NCI-H82 treated with DMSO at 0.1 percent for 48 hours (cell line): Measurements from ENCODE around the gene LYZL6.

Experiments used
- DNase-seq: peaks from one replicate; lab custom pipeline; 2025; ENCODE audit not compliant: unreplicated experiment; lab: John Stamatoyannopoulos, UW

The LYZL6 gene, protein sequence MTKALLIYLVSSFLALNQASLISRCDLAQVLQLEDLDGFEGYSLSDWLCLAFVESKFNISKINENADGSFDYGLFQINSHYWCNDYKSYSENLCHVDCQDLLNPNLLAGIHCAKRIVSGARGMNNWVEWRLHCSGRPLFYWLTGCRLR

DNA sequence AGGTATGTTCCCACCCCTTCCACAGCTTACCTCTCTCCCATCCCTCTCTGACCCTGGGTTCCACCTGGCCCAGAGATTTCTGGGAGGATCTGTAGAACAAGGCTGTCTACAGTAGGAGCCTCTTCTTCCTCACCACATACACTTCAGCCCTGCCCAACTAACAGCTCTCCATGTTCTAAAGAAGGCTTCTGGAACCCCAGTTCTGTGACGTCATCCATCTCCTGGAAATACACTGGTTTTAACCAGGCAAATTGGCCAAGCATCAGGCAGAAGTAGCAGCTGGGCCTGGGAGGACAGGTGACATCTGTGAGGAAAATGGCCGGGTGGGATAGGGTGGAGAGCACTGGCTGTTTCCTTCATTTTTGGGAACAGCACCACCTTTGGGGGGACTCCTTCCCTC, at the start of gene LYZL6:
LYZL6 (minus strand) TSS at position 177 of the 400 bp plus-strand sequence. CDS start 4,357 bp downstream, outside the sequence.
- no peak for DNase-seq

DNA sequence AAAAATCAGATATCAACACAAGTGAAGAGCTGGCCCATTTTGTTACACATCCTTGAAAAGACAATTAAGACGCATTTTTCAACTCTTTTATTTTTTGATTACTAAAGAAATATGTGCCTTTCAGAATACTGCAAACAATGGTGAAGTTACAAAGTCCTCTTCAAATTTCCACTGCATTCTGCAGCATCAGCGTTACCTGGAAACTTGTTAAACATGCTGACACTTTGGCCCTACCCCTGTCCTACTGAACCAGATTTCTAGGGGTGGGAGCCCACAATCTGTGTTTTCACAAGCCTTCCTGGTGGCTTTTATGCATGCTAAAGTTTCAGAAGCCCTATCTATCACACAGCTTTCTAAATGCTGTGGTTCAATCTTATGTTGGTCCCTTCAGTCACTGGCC, 47.6 kb upstream of the LYZL6 start:
- DNase-seq, result no peak

DNA sequence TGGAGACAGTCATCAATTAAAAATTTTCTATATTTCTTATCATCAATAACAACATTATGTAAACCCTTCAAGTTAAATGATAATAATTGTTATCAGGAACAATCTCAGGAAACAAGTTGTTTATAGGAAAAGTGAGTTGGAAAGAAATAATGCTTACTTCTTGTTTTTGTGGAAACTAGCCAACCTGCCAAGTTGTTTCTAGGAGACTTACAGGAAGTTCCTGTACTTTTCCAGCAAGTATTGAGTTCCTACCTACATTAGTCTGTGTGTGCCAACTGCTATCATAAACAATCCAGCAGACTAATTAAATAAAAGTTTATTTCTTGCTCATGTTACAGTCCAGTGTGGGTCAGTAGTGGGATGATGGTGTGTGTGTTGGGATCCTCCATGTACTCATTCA, 44.7 kb upstream of the LYZL6 start:
- no peak for DNase-seq

DNA sequence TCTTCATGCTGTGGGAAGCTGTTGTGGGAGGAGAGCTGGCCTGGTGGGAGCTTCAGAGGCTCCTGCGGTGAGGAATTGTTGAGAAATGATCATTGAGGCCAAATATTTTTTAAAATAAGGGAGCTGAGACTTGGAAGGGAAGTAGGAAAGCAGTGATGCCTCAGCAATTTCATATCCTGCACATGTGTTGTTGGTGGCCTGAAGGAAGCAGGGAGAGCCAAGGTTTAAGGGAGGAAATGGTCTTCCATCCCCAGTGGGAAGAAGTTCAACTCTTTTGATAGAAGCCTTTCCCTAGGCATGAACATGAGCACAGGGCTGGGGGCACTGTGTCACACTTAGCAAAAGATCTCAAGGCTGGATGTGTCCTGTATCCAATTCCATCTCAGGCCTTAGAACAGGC, 43.1 kb upstream of the LYZL6 start, which contains the start of gene CCL14:
CCL14 (minus strand) TSS at position 87 of the 400 bp plus-strand sequence; CDS start at position 7, 80 bp downstream.
- DNase-seq, result no peak

DNA sequence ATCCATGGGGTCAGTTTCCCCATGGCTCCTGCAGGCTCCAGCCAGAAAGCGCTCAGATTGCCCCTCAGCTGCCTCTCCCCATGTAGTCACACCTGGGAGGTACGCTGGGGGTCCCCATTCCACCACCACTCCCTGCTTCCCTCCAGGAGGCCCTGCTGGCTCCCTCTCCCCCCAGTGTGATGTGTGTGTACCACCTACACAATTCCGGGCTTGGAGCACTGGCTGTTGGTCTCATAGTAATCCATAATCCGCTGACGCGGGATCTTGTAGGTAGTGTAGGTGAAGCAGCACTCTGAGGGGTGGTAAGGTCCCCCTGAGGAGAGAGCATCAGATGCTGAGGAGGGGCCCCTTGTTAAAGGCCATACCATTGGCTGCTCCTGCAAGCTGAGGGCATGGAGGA, 40.6 kb upstream of the LYZL6 start:
- no peak for DNase-seq

DNA sequence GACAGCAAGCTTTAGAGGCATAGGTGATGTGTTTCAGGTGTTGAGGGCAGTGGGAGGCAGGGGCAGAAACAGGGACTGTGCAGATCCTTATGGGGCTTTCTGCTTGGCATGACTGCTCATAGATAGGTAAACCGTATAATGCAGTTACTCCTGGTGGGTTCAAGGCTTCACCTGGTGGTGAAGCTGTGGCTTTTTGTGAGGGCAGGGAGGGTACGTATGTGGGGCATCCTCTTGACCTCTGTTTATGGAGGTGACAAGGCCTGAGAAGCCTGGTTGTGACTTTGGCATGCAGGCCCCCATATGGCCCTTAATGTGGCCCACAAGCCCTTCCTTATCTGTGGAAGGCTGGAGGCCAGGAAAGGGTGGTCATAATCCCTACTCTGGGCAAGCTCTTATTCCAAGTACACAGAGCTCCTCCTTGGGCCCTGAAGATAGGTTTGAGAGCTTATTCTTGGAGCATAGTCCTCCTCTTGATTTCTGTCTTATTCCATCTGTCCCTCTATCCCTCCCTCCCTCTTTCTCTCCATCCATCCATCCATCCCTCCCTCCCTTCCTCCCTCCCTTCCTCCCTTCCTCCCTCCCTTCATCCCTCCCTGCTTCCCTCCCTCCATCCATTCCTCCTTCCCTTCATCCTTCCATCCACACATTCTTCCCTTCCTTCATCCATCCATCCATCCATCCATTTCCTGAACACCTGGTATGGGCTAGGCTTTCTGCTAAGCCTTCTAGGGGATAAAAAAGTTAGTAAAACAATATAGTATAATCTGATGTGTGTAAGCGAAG, 39.1 kb upstream of the LYZL6 start:
- DNase-seq, result no peak

DNA sequence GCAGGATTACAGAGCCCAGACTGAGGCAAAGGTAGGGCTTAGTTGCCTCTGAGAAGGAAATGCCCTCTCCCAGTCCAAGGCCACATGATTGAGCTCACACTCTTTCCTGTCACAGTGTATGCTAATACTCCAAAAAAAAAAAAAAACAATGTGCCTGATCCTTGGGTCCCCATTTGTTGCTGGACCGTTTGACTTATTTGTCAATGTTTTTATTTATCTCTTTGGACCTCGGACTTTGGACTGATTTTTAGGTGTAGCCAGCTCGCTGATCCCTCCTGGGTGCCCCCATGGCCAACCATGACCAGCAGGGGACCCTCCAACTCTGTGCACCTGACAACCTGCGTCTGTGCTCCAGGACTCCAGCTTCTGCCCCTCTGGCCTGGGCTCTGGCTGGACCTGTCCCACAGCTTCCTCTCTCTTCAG, 38.4 kb upstream of the LYZL6 start:
- no peak for DNase-seq

DNA sequence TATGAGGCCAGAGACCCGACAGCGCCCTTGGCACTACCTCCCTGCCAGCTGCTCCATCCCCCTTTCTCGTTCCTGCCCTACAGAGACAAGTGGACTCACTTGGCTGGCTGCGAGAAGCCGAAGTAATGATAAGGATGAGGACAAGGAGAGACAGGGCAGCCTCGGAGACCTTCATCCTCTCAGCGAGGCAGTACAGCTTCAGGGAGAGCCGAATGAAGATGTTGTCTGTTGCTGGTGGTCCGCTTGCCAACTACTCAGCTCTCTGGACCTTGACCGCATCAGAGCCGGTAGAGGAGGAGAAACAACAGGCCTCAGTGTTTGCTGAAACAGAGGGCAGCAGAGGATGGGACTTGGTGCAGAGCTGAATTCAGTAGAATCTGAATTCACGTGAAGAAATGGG, 37.7 kb upstream of the LYZL6 start, which contains the start of gene CCL16:
CCL16 (minus strand) TSS at position 252 of the 400 bp plus-strand sequence; CDS start at position 175, 77 bp downstream.
- DNase-seq, result no peak

DNA sequence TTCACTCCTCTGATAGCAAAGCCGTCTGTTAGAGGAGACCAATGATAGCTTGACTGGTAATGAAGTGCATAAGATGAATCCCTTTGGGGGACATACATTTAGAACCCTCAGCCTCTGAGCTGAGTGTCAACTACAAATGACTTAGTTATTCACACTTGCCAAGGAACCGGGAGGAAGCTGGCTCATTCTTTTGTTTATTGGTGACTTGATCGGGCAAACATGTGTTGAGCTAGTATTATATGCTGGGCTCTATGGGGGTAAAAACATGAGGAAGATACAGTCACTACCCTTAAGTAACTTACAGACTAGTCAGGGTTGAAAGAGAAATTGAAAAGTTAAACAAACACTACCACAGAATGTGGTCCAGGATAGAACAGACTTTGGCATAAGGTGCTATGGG, 34.8 kb upstream of the LYZL6 start:
- no peak for DNase-seq

DNA sequence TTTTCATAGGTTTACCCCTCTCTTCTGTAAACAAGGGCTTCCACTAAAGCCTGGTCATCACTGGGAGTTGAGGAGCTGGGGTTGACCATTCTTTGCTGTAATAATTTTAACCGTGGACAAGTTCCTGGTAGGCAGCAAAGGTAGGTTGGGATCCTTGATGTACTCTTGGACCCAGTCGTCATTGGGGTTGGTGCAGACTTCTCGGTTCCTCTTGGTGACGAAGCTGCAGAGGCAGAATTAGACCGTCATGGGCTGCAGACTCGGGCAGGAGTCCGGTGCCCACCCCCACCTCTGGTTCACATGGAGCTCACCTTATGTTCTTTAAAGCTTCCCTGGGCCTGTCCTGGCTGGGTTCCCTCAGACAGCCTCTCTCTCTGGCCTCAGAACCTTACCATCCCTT, 34.0 kb upstream of the LYZL6 start:
- DNase-seq, result no peak

DNA sequence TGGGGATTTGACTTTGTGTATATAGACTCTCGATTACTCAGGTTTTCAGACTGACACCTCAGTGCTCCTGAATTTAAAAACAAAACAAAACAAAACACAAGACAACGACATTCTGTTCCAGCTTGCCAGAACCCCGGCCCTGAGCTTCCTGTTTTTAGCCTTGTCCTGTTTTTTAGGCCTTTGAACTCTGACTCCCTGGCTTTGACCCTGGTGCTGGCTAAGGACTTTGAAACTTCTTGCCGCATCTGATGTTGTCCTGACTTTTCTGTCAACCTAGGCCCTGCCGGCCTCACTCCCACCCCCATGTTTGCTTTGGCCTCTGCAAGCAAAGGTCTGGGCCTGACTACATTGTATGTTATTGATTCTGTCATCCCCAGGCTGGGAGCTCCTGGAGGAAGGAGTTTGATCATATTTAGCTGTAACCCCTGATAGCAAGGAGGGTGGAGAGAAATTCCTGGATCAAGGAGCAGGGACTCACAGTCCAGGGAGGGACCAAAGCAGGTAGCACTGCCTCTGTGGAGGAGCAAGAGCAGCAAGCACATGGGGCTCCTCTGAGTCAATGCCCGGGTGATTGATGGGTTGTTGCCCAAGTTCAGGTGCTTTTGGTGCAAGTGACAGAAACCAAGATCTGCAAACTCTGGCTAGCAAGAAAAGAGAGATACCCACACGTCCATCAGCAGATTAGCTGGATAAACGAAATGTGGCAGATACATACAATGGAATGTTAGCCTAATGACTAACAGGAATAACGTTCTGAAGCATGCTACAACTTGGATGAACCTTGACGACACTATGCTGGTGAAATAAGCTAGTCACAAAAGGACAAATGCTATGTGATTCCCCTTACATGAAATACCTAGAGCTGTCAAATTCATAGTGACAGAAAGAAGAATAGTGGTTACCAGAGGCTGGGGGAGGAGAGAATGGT, 30.1 kb upstream of the LYZL6 start:
- no peak for DNase-seq

DNA sequence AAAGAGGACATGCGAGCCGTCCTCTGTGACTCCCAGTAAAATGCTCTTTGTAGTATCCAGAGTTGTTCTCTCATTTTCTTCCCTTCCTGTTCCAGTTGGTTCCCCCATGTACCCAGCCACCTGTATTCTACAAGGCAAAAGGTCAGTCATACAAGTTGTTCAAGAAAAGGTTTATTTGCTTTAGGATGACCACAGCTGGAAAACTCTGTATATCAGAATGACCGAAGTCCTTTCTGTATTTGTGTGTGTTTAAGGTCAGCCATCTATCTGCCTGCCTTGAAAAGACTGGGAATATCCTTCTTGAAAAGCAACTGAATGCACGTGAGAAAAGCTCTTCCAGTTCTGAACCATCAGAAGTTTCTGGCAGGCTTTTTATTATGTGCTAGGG, 29.4 kb upstream of the LYZL6 start:
- no peak for DNase-seq

DNA sequence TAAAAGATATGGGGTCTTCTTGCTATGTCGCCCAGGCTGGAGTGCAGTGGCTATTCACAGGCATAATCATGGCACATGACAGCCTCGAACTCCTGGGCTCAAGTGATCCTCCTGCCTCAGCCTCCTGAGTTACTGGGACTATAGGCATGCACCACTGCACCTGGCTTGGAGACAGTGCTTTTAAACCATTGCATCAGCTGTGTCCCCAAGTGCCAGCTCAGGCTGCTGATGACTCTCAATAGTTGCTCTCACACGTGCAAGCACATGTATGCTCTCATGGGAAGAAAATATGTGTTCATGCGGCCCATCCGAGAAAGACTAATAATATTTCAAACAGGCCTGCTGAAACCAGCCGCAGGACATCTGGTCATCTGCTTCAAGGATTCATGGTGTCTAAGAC, 29.0 kb upstream of the LYZL6 start:
- no peak for DNase-seq

DNA sequence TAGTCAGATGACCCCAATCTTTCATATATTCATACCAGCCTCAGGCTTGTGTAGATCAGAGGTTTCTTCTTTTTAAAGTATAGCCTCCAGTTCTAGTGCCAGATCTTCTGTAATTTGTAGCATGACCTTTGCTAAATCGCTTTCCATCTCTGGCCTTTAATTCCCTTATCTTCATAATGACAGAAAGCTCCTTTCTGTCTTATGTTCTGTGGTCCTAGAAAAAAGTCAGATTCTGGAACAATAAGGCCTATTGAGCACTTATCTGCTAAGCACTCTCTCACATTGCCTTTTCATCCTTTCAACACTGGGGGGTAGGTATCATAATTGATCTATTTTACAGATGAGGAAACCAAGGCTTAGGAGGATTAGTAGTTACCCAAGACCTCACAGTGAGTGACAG, 28.6 kb upstream of the LYZL6 start:
- DNase-seq, result no peak

DNA sequence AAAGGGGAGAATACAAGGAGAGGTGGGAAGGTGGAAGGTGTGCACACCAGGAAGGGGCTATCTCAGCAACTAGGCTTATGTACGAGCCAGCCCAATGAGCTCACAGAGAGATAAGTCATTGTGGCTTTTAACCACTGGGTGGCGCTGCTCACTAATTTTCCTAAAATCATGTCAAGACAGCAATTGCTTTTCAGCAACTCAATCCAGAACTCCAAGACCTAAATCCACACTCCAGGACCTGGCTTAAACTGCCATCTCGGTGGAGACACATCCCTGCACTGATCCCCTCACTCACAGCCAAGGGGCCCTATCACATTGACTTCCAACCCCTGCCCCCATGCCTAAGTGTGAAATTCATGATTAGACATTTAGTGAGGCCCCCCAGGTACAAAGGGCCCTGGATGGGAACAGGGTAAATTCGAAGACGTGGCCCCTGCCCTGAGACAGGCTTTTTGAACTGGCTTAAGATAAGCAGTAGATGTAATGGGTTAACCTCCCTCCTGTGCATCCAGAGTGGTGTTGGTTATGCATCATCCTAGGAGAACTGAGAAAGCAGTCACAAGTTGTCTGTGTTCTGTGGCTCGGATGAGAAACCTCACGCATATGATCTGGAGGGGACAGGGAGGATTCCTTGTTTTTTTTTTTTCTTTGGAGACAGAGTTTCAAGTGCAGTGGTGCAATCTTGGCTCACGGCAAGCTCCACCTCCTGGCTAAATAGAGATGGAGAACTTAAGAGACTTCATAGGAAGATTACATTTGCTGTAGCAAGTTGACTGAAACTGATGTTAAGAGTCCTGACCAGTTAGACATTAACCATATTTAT, 26.3 kb upstream of the LYZL6 start:
- DNase-seq, result peak; percentile 60

DNA sequence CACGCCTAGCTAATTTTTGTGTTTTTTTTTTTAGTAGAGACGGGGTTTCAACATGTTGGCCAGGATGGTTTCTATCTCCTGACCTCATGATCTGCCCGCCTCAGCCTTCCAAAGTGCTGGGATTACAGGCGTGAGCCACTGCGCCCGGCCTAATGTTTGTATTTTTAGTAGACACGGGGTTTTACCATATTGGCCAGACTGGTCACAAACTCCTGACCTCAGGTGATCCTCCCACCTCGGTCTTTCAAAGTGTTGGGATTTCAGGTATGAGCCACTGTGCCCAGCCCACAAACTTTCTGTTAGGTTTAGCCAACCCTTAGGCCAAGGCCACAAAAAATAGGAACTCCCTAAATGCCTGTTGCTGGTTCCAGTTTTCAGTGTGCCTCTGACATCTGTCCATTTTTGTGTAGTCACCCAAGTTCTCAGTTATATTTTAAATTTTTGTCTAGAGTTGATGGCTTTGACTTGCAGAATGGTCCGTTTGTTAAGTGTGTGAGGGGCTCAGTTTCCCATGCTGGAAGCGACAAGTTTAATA, 25.1 kb upstream of the LYZL6 start:
- DNase-seq, result no peak

DNA sequence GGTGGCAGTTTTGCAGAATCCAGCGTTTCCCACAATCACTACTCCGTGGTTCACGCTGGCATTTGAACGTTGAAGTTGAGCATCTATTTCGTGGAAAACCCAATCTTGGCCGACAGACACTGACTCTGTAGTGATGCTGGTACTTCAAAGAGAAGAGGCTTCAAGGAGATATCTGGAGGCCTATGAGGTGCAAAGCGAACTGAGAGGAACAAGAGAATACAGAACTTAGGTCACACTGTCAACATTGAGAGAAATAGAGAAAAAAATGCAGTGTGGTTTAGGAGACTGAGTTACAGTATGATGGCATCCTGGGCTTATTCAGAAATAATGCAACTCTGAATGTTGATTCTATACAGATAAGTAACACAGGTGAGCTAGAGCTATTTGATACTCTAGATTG, 21.8 kb upstream of the LYZL6 start:
- no peak for DNase-seq

DNA sequence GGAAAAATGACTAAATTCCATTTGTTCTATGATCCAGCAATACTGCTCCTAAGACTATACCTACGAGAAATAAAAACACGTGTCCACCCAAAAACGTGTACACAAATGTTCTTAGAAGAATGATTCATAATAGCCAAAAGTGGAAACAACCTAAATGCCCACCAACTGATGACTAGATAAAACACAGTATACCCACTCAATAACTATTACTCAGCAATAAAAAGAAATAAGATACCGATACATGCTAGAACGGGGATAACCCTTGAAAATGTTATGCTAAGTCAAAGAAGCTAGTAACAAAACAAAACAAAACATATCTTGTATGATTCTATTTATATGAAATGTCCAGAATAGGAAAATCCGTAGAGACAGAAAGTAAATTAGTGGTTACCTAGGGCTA, 20.1 kb upstream of the LYZL6 start:
- DNase-seq, result no peak

DNA sequence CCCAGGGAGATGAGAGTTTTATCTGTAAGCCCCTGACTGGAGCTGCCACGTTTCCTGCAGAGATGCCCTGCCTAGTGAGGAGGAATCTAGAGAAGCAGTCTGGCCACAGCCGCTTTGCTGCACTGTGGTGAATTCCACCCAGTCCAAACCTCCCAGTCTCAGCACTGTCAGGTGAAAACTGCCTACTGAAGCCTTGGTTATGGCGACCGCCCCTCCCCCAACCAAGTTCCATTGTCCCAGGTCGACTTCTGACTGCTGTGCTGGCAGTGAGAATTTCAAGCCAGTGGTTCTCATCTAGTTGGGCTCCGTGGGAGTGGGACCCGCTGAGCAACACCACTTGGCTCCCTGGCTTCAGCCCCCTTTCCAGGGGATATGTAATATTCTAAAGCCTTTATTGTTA, 10.2 kb upstream of the LYZL6 start:
- no peak for DNase-seq

DNA sequence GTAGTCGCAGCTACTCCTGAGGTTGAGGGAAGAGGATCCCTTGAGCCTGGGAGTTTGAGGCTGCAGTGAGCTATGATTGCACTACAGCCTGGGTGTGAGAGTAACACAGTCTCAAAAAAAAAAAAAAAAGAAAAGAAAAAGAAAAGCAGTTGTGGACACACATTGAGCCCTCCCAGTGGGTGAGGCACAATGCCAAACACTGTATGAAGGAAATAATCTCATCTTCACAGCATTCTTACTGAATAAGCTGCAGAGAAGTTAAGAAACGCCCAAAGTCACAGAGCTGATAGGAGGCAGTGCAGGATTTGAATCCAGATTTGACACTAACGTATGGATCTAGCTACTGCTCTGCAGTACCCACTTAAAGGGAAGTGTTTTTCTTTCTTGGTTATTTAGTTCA, 5.9 kb upstream of the LYZL6 start:
- no peak for DNase-seq
